Naive thymus-derived CD4-positive, alpha-beta T cell (primary cell): ENCODE measurements around the gene CCT6A. TPM values are rescaled to one million over a fixed set of nuclear protein-coding genes. Genes with fewer than 3 reads are reported as not detected.
"Not testable (repeated sequence)": the region's sequence is repeated elsewhere in the genome, so short reads cannot be mapped to it uniquely, and the experiment has no call there.

Experiments used
- ATAC-seq: fragments of 150-1000 bp; cut with Tn5 transposase; 2 replicates; pipeline ENCODE4 v1.10.0; 2021; ENCODE audit warnings: mild to moderate bottlenecking, moderate library complexity
- CTCF ChIA-PET: fragments of 350-600 bp; sonication (Branson Sonifier 250); formaldehyde crosslinking; loops from one replicate; lab custom pipeline; 2021; ENCODE audit warnings: antibody characterized with exemption; lab: Charles Lee
- POLR2A ChIA-PET: fragments of 350-600 bp; sonication (Branson Sonifier 250); formaldehyde crosslinking; loops from one replicate; lab custom pipeline; 2021; ENCODE audit warnings: antibody characterized with exemption, inconsistent platforms; lab: Charles Lee
- DNase-seq, 9 donors: peaks; one replicate each; pipeline versions ENCODE4 v3.0.0 to v3.0.0-alpha.2; 2020 to 2022; ENCODE audit warnings: mixed read lengths in 1 of 9
- H3K27ac ChIP-seq: one replicate; pipeline ENCODE4 v1.7.0; 2013; ENCODE audit warnings: mild to moderate bottlenecking, low read depth, low read length, moderate library complexity
- H3K27me3 ChIP-seq, 2 donors: one replicate each; pipeline ENCODE4 v1.7.0; 2013; ENCODE audit warnings: low read length in 2 of 2, mild to moderate bottlenecking in 2 of 2, moderate library complexity in 2 of 2; ENCODE audit not compliant: control insufficient read depth in 2 of 2, insufficient read depth in 2 of 2
- H3K36me3 ChIP-seq, 3 experiments: 1 replicate in 2 of 3; 2 replicates in 1 of 3; pipeline ENCODE4 v1.7.0; 2013; ENCODE audit warnings: low read length in 3 of 3, mild to moderate bottlenecking in 3 of 3, moderate library complexity in 1 of 3; ENCODE audit not compliant: insufficient read depth in 3 of 3, control insufficient read depth in 2 of 3
- H3K4me1 ChIP-seq, 2 donors: one replicate each; pipeline ENCODE4 v1.7.0; 2013; ENCODE audit warnings: low read length in 2 of 2, mild to moderate bottlenecking in 2 of 2, moderate library complexity in 1 of 2; ENCODE audit not compliant: control insufficient read depth in 2 of 2, insufficient read depth in 2 of 2
- H3K4me3 ChIP-seq: 2 replicates; pipeline ENCODE4 v1.7.0; 2013; ENCODE audit warnings: mild to moderate bottlenecking, low read length
- H3K9me3 ChIP-seq, 3 experiments: 1 replicate in 2 of 3; 2 replicates in 1 of 3; pipeline ENCODE4 v1.7.0; 2013; ENCODE audit warnings: low read length in 3 of 3; ENCODE audit not compliant: control insufficient read depth in 2 of 3
- H3K27ac Mint-ChIP-seq, 9 donors: one replicate each; pipeline ENCODE4 v1.8.0; 2020 to 2022; ENCODE audit warnings: mixed read lengths in 9 of 9, mild to moderate bottlenecking in 8 of 9, moderate library complexity in 5 of 9, inconsistent platforms in 2 of 9
- H3K27me3 Mint-ChIP-seq, 5 donors: one replicate each; pipeline ENCODE4 v1.8.0; 2021 to 2022; ENCODE audit warnings: mixed read lengths in 5 of 5, mild to moderate bottlenecking in 1 of 5
- H3K36me3 Mint-ChIP-seq, 5 donors: one replicate each; pipeline ENCODE4 v1.8.0; 2020 to 2022; ENCODE audit warnings: mixed read lengths in 5 of 5, mild to moderate bottlenecking in 3 of 5, inconsistent platforms in 1 of 5
- H3K4me1 Mint-ChIP-seq, 7 donors: one replicate each; pipeline ENCODE4 v1.8.0; 2020 to 2022; ENCODE audit warnings: mixed read lengths in 7 of 7, mild to moderate bottlenecking in 3 of 7, inconsistent platforms in 1 of 7
- H3K4me3 Mint-ChIP-seq, 10 donors: one replicate each; pipeline ENCODE4 v1.8.0; 2020 to 2022; ENCODE audit warnings: mild to moderate bottlenecking in 10 of 10, mixed read lengths in 10 of 10, moderate library complexity in 6 of 10, inconsistent platforms in 2 of 10
- H3K9me3 Mint-ChIP-seq, 11 donors: one replicate each; pipeline ENCODE4 v1.8.0; 2020 to 2022; ENCODE audit warnings: mixed read lengths in 11 of 11, mild to moderate bottlenecking in 4 of 11, inconsistent platforms in 1 of 11, moderate library complexity in 1 of 11
- intact Hi-C, 2 donors: fragments of 100-400 bp; cut with micrococcal nuclease; formaldehyde crosslinking; loops; one replicate each; pipeline ENCODE4 v1.15.1; 2023
- polyA plus RNA-seq, 2 donors: library from polyadenylated mRNA; unstranded; fragments of 300-500 nt; fragmentation: Illumina TruSeq; gene quantifications; one replicate each; pipeline ENCODE4 v1.2.3, GENCODE V29; 2021
- total RNA-seq, 6 experiments: library from RNA in 5 of 6; stranded (reverse) in 5 of 6; gene quantifications; 1 replicate in 5 of 6; 2 replicates in 1 of 6; pipeline ENCODE4 v1.2.3 and lab custom pipeline; 2021 to 2026

Gene CCT6A
- total and polyA plus RNA-seq, 7 experiments from 2014 or later, result 38.7 to 143 (median 62.4) TPM

- H3K36me3 Mint-ChIP-seq, H3K4me1 ChIP-seq, H3K27me3 ChIP-seq, DNase-seq, POLR2A ChIA-PET, H3K27ac ChIP-seq, ATAC-seq, H3K9me3 Mint-ChIP-seq, H3K4me3 ChIP-seq, H3K9me3 ChIP-seq, H3K27me3 Mint-ChIP-seq, intact Hi-C loops, CTCF ChIA-PET: not testable (repeated sequence)
- H3K36me3 ChIP-seq, result peaks cover 0 to 11% (median 4%) of the 10 kb centered on the region in 3 experiments
- Mint-ChIP-seq H3K27ac (peak overlapping the region in 2 of 9 donors; percentile 53 to 65), H3K4me3 (peak overlapping the region in 1 of 10 donors; percentile 20), H3K4me1 (peaks cover 16 to 42% (median 30%) of the 10 kb centered on the region in 7 donors)
Measured at GRCh38 chr7:56048763-56049162, 2.8 kb upstream of the CCT6A start.

DNA sequence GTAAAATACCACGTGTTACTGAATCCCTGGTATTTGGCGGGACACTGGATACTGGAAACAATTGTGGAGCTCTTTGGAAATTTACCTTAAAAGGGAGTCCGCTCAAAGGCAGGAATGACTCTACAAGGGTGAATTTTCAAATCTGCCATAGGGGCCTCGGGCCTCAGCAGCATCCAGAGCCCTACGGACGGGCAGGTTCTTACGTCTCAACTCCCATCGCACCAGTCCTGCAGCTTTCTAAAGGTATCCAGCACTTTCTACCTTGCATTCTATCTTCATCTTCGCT lies 569 bp upstream of the CCT6A start:
- H3K27ac ChIP-seq, result peak overlapping the region; percentile 91
- Mint-ChIP-seq H3K36me3 (peaks cover under 1 to 6% (median 3%) of the 10 kb centered on the region in 5 donors), H3K27ac (peak overlapping the region; percentile 78 to 96 (median 93)), H3K4me3 (peak overlapping the region; percentile 91 to 99 (median 96)), H3K27me3 (no peaks in the 10 kb centered on the region), H3K9me3 (peaks cover 0 to 2% (median 0%) of the 10 kb centered on the region in 11 donors), H3K4me1 (peaks cover 26 to 56% (median 44%) of the 10 kb centered on the region in 7 donors)
- H3K36me3 ChIP-seq, result peaks cover 7 to 28% (median 14%) of the 10 kb centered on the region in 3 experiments
- ChIA-PET POLR2A (interaction anchor here (0.7 to 1.9 kb wide), 14 partner anchors 14 to 685 kb away, joined by 3 to 37 read pairs (median 4); partner anchors contain the start of genes CHCHD2, LANCL2 and SUMF2), CTCF (interaction anchor here (0.6 to 1.0 kb wide), 2 partner anchors 21 to 47 kb away, joined by 3 read pairs; no protein-coding TSS in a partner anchor)
- peak overlapping the region; percentile 88 for H3K4me3 ChIP-seq
- H3K27me3 ChIP-seq, result no peaks in the 10 kb centered on the region
- intact Hi-C loops, result loop anchor here (1.0 to 5.0 kb wide), 11 partner anchors 13 to 1294 kb away; partner anchors contain the start of genes CHCHD2 (in 2 of the 2), MRPS17 (in 2 of the 2), SEC61G (in 2 of the 2) and SUMF2 (in 2 of the 2)
- DNase-seq, result no peak
- H3K9me3 ChIP-seq, result no peaks in the 10 kb centered on the region
- peaks cover 6 to 9% of the 10 kb centered on the region in 2 donors for H3K4me1 ChIP-seq
- no peak for ATAC-seq

DNA sequence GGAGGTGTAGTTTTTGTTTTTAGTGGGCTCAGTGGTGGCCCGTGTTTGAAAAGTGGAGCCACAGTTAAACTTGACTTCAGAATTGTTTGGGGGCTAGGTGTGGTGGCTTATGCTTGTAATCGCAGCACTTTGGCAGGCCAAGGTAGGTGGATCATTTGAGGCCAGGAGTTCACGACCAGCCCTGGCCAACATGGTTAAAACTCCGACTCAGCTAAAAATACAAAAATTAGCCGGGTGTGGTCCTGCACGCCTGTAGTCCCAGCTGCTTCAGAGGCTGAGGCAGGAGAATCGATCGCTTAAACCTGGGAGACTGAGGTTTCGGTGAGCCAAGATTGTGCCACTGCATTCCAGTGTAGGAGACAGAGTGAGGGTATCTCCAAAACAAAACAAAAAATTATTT lies 1.8 kb downstream of the CCT6A start:
- intact Hi-C loops, result loop anchor here (5.0 kb wide), 2 partner anchors 481 to 1296 kb away; partner anchors contain the start of genes SEC61G (in 2 of the 2) and VOPP1 (in 2 of the 2)
- Mint-ChIP-seq H3K36me3 (peaks cover 5 to 16% (median 13%) of the 10 kb centered on the region in 5 donors), H3K4me3 (peak overlapping the region; percentile 16 to 95 (median 70)), H3K9me3 (peaks cover 0 to 2% (median 0%) of the 10 kb centered on the region in 11 donors), H3K27ac (peak overlapping the region in 6 of 9 donors; percentile 43 to 78 (median 55)), H3K4me1 (peaks cover 26 to 57% (median 47%) of the 10 kb centered on the region in 7 donors), H3K27me3 (no peaks in the 10 kb centered on the region)
- Histone ChIP-seq H3K36me3 (peaks cover 17 to 47% (median 23%) of the 10 kb centered on the region in 3 experiments), H3K4me3 (no peak overlapping the region), H3K27me3 (no peaks in the 10 kb centered on the region), H3K4me1 (peaks cover 6 to 9% of the 10 kb centered on the region in 2 donors), H3K9me3 (no peaks in the 10 kb centered on the region), H3K27ac (peak overlapping the region; percentile 91)
- no peak for ATAC-seq
- ChIA-PET CTCF (interaction anchor here (0.8 to 1.9 kb wide), 3 partner anchors 20 to 49 kb away, joined by 3 to 7 read pairs (median 5); no protein-coding TSS in a partner anchor), POLR2A (interaction anchor here (1.1 to 2.9 kb wide), 2 partner anchors 9 to 11 kb away, joined by 6 to 16 read pairs; partner anchors contain the start of gene SUMF2)
- no peak for DNase-seq

GRCh38 chr7:56053993-56054392 lies 2.4 kb downstream of the CCT6A start:
- Mint-ChIP-seq H3K4me1 (peaks cover 26 to 55% (median 47%) of the 10 kb centered on the region in 7 donors), H3K36me3 (peaks cover 5 to 18% (median 15%) of the 10 kb centered on the region in 5 donors), H3K27me3 (no peaks in the 10 kb centered on the region), H3K27ac (peak overlapping the region in 5 of 9 donors; percentile 31 to 78 (median 48)), H3K4me3 (peak overlapping the region in 4 of 10 donors; percentile 12 to 95 (median 37)), H3K9me3 (peaks cover 0 to 2% (median 0%) of the 10 kb centered on the region in 11 donors)
- no peak overlapping the region for H3K4me3 ChIP-seq
- DNase-seq (no peak), ATAC-seq (no peak)
- H3K4me1 ChIP-seq, result peaks cover 6 to 9% of the 10 kb centered on the region in 2 donors
- POLR2A ChIA-PET, result interaction anchor here (1.1 to 2.9 kb wide), 2 partner anchors 9 to 11 kb away, joined by 6 to 16 read pairs; partner anchors contain the start of gene SUMF2
- intact Hi-C loops, result loop anchor here (5.0 kb wide), 2 partner anchors 482 to 1297 kb away; partner anchors contain the start of genes SEC61G (in 2 of the 2) and VOPP1 (in 2 of the 2)
- no peak overlapping the region for H3K27ac ChIP-seq
- no peaks in the 10 kb centered on the region for H3K9me3 ChIP-seq
- H3K36me3 ChIP-seq, result peaks cover 17 to 52% (median 26%) of the 10 kb centered on the region in 3 experiments
- CTCF ChIA-PET, result interaction anchor here (0.8 to 1.9 kb wide), 3 partner anchors 19 to 50 kb away, joined by 3 to 7 read pairs (median 5); no protein-coding TSS in a partner anchor
- no peaks in the 10 kb centered on the region for H3K27me3 ChIP-seq

GRCh38 chr7:56062382-56062781 lies 10.8 kb downstream of the CCT6A start:
- H3K9me3 ChIP-seq, result no peaks in the 10 kb centered on the region
- H3K36me3 ChIP-seq, result peaks cover 7 to 55% (median 13%) of the 10 kb centered on the region in 3 experiments
- no peak overlapping the region for H3K4me3 ChIP-seq
- ChIA-PET POLR2A (interaction anchor here (0.6 to 5.7 kb wide), 5 partner anchors 8 to 44 kb away, joined by 3 to 37 read pairs (median 6); partner anchors contain the start of genes CCT6A, CHCHD2 and PSPH), CTCF (interaction anchor here (0.6 to 1.4 kb wide), 2 partner anchors 9 to 12 kb away, joined by 5 to 7 read pairs; no protein-coding TSS in a partner anchor)
- Mint-ChIP-seq H3K4me1 (peaks cover 16 to 46% (median 22%) of the 10 kb centered on the region in 7 donors), H3K36me3 (peaks cover 0 to 27% (median 16%) of the 10 kb centered on the region in 5 donors), H3K4me3 (peak overlapping the region in 5 of 10 donors; percentile 3 to 57 (median 24)), H3K27me3 (peaks cover 0 to 2% (median 0%) of the 10 kb centered on the region in 5 donors), H3K27ac (peak overlapping the region; percentile 19 to 98 (median 76)), H3K9me3 (peaks cover 0 to 4% (median 0%) of the 10 kb centered on the region in 11 donors)
- peak overlapping the region; percentile 88 for H3K27ac ChIP-seq
- peaks cover 7 to 8% of the 10 kb centered on the region in 2 donors for H3K4me1 ChIP-seq
- intact Hi-C loops, result loop anchor here in 1 of 2 donors (5.0 kb wide), 1 partner anchor 175 kb away; the partner anchor contains the start of gene ZNF713
- DNase-seq (no peak), ATAC-seq (no peak)
- H3K27me3 ChIP-seq, result no peaks in the 10 kb centered on the region

GRCh38 chr7:56063500-56063881 lies 11.9 kb downstream of the CCT6A start:
- intact Hi-C loops, result loop anchor here in 1 of 2 donors (5.0 kb wide), 1 partner anchor 176 kb away; the partner anchor contains the start of gene ZNF713

More at GRCh38 chr7:56063500-56063881, 11.9 kb downstream of the CCT6A start:
- peaks cover 0 to 2% (median 0%) of the 10 kb centered on the region in 5 donors for H3K27me3 Mint-ChIP-seq
- ChIA-PET POLR2A (interaction anchor here (1.3 to 5.7 kb wide), 4 partner anchors 10 to 100 kb away, joined by 4 to 37 read pairs (median 18); partner anchors contain the start of genes CCT6A, CHCHD2 and PSPH), CTCF (interaction anchor here (0.5 to 1.4 kb wide), 2 partner anchors 11 to 66 kb away, joined by 4 to 7 read pairs; no protein-coding TSS in a partner anchor)
- peak overlapping the region in 9 of 10 donors; percentile 83 to 94 (median 92) for H3K4me3 Mint-ChIP-seq
- H3K4me1 Mint-ChIP-seq, result peaks cover 16 to 39% (median 22%) of the 10 kb centered on the region in 7 donors
- Histone ChIP-seq H3K27me3 (no peaks in the 10 kb centered on the region), H3K4me3 (peak overlapping the region; percentile 98), H3K27ac (peak overlapping the region; percentile 88), H3K36me3 (peaks cover 2 to 46% (median 10%) of the 10 kb centered on the region in 3 experiments), H3K9me3 (no peaks in the 10 kb centered on the region), H3K4me1 (peaks cover 7 to 8% of the 10 kb centered on the region in 2 donors)
- H3K36me3 Mint-ChIP-seq, result peaks cover 0 to 22% (median 14%) of the 10 kb centered on the region in 5 donors
- ATAC-seq, result no peak
- H3K9me3 Mint-ChIP-seq, result peaks cover 0 to 4% (median 0%) of the 10 kb centered on the region in 11 donors
- no peak for DNase-seq
- peak overlapping the region; percentile 93 to 98 (median 96) for H3K27ac Mint-ChIP-seq
